GM21717 (cell line): ENCODE data around the gene SLC35F1.

Experiments
- ATAC-seq: cut with Tn5 transposase; IDR thresholded peaks from one replicate; pipeline ENCODE4 v1.9.1; 2021; ENCODE audit warnings: mild to moderate bottlenecking, moderate library complexity; ENCODE audit not compliant: unreplicated experiment

The SLC35F1 gene

GRCh38 chr6:118249680-118250079 lies 342.6 kb downstream of the SLC35F1 start:
- no peak for ATAC-seq

DNA sequence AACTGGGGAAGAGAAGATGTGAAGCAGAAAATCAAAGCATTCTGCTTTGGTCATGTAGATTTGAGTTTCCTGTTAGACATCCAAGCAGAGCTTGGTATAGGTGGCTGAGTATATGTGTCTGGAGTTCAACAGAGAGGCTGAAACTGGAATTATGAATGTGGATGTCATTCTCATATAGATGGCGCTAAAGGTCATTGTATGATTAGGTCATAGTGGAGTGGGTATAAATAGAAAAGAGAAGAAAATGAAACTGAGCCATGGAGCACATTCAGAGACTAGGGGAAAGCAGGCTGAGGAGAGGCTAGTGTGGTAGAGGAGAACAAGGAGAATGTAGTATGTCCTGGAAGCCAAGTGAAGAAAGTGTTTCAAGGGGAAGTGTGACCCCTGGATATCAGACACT lies 345.4 kb downstream of the SLC35F1 start:
- ATAC-seq, result no peak

DNA sequence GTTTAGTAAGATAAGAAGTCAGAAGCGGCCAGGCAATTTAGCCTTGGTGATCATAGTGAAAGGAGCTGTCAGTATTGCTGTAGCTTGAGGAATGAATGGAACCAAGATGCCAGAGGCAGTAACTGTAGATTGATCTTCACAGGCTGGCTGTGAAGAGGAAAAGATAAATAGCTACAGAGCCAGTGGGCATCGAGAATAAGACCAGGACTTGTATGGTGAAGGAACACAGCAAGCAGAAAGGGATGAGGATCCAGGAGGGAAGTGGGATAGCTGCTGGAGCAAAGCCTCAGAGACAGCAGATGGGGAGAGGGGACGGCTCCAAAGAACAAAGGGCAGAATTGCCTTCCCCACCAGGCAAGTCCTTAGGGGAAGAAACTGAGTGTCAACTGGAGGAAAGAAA lies 346.7 kb downstream of the SLC35F1 start:
- ATAC-seq, result no peak

DNA sequence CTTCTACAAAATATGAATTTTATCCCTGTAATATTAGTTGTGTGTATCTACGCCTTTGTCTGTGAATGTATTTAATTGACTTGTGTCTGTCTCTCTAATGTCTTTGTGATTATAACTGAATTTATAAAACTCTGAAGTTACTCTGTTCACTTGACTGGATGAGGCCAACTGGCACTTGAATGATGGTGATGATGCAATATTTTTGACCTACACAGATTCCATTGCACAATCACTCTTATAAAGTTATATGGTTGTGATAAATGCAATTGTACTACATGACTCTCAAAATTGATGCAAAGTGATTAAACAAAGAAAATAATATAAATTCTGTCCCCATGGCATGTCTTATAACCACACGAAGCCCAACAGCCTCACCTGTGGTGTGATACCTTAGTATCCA lies 353.8 kb downstream of the SLC35F1 start:
- ATAC-seq, result no peak

DNA sequence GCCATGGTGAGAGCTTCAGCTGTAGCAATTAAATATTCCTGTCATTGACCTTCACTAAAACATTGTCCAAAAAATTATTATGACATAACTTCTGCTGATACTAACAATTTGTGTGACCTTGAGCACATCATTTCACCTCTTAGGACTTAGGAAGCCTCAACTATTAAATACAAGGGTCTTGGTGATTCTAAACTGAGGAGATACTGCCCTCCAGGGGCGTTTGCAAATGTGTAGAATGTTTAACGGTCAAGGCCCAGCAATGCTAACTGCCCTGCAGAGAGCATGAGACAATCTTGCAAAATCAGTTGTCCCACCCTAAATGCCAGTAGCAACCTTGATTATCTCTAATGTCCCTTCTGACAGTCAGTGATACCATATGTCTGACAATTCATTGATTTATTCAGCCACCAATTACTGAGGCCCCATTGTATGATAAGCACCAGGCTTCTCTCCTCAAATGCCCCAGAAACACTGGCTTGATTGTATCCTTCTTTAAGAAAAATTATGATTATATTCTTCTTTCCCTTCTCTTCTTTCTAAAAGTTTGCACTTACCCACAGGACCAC lies 356.9 kb downstream of the SLC35F1 start:
- no peak for ATAC-seq

DNA sequence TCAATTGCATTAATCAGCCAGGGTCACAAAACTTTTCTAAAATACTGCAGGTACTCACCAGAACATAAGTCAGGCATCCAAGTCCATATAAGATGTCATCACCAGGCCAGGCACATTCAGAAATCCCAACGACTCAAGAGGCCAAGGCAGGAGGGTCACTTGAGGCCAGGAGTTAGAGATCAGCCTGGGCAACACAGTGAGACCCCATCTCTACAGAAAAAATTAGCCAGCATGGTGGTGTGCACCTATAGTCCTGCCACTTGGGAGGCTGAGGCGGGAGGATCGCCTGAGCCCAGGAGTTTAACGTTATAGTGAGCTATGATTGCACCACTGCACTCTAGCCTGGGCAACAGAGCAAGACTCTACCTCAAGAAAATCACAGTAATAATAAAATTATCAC lies 362.6 kb downstream of the SLC35F1 start:
- ATAC-seq, result no peak

DNA sequence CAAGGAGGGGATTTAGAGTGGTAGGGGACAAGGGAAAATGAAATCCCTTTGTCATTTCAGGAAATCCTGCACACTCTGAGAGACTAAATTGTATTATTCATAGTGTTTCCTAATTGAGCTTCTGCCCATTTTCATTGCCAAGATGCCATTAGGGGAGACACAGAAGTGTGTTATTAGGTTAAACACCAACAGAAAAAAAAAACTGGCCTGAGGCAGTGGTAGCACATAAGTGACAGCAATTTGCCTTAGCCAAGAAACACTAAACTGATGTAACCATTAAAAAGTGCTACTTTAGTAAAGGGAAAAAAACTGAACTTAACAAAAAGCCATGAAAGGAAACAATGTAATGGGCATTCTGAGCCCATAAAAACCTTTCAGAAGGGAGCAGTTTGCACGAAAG lies 370.6 kb downstream of the SLC35F1 start:
- ATAC-seq, result no peak

DNA sequence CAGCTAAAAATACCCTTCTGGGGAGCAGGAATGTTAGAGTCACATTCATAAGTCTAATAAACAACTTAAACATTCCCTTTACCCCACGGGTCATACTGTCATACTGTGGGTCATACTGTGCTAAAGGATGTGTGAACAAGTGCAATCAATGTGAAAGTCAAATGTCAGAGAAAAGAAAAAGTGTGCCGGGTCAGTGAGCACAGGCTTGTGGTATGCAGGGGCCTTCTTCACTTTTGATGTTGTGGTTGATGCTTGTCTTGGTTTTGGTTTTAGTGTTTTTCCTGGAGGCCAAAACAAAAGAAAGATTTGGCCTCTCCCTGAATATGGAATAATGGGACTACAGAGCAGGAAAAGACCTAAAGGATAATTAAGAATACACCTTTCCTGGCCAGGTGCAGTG lies 373.1 kb downstream of the SLC35F1 start:
- ATAC-seq, result peak; percentile 100

GRCh38 chr6:118281291-118281690 lies 374.2 kb downstream of the SLC35F1 start:
- ATAC-seq, result no peak

DNA sequence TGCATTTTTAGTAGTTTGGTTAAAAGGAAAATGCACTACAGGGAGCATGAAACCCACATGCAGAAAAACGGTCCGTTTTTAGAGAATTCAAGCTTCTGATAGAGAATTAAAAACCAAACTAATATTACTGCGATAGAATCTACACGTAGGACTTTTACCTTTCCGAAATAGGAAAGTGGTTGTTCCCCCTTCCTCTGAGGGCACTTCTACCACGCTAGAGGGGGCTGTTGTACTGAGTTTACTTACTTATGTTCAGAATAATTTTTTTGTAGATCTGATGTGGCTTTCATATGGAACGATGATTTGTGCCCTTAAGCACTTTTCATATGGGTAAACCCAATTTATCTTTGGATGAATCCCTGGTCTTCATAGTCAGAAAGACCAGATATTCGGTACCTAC lies 376.7 kb downstream of the SLC35F1 start:
- no peak for ATAC-seq

DNA sequence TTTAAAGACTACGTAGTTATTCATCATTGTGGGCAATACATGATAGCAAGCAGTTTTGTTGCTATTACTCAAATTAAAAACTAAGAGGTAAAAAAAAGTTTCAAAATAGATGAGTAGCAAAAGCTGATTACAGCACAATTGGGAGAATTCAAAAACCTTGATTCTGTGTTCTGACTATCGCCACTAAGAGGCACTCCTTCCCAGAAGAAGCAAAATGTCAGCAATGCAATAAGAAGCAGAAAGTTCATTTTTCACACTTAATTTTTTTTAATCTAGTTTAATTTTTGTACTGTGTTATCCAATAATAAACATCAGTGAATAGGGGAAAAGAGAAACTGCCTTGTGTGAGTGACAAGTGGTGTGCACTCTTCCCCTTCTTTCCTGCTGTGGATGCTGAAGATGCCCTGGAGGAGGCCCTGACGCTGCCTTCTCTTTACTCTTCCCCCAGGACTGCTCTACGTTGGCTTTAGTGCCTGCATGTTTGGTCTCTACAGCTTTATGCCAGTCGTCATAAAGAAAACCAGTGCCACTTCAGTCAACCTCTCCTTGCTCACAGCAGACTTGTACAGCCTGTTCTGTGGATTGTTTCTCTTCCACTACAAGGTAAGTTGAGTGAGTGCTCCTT lies 377.8 kb downstream of the SLC35F1 start:
- no peak for ATAC-seq

- no peak for ATAC-seq
These were observed 378.7 kb downstream of the SLC35F1 start for GRCh38 chr6:118285791-118286190.

- ATAC-seq, result no peak
These were observed 381.5 kb downstream of the SLC35F1 start for GRCh38 chr6:118288355-118289124.

DNA sequence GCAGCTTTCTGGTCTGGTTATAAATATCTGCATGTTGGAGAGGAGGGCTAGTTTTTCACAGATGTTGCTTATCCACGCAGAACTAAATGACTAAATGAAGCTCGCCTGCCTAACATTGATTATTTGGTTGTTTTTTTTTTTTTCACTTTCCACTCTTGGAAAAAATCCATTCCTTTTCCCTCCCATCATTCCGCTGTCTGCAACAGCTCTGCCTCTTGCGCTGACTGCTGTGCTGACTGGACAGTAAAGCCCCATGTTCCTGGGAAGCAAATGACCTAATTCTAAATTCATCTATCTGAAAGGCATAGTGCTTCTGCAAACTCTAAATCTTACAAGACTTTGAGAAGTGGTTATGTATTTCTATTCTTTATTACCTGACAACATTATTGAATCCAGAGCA lies 385.5 kb downstream of the SLC35F1 start:
- no peak for ATAC-seq

DNA sequence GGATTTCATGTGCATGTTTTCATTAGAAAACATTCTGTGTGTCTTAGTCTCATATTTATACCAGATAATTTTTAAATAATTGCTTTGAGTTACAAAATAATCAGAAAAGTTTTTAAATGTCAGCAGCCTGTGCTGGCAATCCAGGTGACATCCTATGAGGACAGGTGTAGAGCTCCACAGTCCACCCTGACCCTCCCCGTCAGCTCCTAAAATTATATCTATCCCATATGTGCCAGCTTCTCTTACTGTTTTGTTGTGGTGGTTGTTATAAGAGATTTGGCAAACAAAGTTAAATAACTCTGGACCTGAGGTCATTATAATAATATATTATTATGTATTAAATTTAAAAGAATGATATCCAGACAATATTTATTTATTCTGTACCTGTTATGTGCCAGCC lies 387.8 kb downstream of the SLC35F1 start:
- no peak for ATAC-seq

DNA sequence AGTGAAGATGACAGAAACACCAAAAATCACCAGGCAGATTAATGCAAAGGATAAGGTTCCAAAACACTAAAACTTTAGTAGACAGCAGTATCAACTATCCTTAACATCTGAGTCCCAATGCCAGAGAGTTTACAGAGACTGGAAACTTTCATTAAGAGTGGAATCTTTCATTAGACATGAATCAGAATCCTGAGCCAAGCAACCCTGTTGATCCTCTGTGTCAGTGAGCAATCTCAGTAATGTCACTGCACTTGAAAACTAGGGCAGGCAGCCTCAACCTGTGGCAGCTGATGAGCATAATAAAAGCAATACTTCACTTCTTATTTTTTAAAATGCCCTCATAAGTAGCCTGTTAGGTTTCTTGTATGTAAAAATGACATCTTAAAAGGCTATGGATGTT lies 388.3 kb downstream of the SLC35F1 start:
- no peak for ATAC-seq

GRCh38 chr6:118296129-118296901 lies 389.3 kb downstream of the SLC35F1 start:
- no peak for ATAC-seq

DNA sequence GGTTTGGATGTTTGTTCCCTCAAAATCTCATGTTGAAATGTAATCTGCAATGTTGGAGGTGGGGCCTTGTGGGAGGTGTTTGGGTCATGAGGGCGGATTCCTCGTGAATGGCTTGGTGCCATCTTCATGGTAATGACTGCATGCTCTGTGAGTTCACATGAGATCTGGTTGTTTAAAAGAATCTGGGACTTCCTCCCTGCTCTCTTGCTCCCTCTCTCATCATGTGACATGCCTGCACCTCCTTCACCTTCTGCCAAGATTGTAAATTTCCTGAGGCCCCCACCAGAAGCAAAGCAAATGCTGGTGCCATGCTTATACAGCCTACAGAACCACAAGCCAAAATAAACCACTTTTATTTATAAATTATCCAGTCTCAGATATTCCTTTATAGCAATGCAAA lies 390.8 kb downstream of the SLC35F1 start:
- no peak for ATAC-seq

DNA sequence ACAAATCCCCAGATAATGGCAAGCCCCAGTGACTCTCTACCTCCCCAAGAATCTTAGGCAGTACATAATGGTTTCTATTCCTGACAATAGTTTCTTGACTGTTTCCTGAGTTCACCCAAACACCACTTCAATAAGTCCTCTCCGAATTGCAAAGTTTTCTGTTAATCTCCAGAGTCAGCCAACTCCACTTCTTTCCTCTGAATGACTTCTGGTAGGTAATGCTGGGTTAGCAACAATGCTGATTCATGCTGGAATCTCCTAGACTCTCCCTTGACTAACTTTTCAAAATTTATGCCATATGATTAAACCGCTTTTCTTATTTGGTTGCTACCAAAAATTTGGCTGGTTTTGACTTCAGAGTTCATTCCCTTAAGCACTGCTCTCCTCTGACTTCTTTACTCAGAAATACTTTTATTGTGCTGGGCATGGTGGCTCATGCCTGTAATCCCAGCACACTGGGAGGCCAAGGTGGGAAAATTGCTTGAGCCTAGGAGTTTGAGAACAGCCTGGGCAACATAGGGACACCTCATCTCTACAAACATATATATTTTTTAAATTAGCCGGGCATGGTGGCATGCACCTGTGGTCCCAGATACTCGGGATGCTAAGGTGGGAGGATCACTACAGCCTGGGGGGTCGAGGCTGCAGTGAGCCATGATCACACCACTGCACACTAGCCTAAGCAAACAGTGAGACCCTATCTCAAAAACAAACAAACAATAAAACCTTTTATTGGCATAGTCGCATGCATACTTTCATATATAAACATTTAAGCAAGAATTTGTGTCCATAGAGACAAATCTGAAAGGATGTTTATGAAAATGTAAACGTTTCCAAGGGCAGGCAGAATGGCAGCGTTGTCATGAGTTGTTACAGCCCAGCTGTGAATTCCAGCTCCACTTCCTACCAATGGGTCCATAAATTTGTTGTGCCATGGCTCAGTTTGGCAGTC lies 391.7 kb downstream of the SLC35F1 start:
- ATAC-seq, result no peak

GRCh38 chr6:118299457-118299856 lies 392.4 kb downstream of the SLC35F1 start:
- no peak for ATAC-seq

DNA sequence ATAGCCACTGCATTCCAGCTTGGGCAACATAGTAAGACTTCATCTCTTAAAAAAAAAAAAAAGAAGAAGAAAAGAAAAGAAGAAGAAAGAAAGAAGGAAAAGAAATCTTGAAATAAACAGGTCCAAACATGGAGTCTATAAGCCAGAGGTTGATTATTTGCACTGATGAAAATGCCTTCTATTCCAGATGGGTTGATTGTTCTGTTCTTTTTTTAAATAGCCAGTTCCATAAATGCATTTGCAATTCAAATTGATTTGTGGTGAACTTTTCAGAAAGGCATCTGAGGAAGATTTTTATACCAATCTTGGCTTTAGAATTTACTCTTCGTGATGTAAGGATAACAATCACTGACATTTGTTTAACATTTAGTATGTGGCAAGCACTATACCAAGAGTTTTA lies 397.3 kb downstream of the SLC35F1 start:
- ATAC-seq, result no peak
